HepG2 (cell line): ENCODE results near the gene CARS2. TPM values are rescaled to one million over a fixed set of nuclear protein-coding genes. Genes with fewer than 3 reads are reported as not detected.
A peak's percentile ranks its signal among the peaks of the same experiment; 100 is the strongest.

Experiments
- ATAC-seq: fragments of 200-7000 bp; cut with Tn5 transposase; 3 replicates; pipeline ENCODE4 v1.9.1; 2020; ENCODE audit warnings: mild to moderate bottlenecking, moderate library complexity
- BruUV-seq: library from RNA; stranded (reverse); fragments of 400-500 nt; replicated peaks from 2 replicates; lab custom pipeline; 2021; lab: Mats Ljungman, UMichigan
- CTCF ChIA-PET: fragments of 300-600 bp; formaldehyde crosslinking; extraction: SDS; loops from one replicate; lab custom pipeline; 2021; ENCODE audit warnings: low total read pairs, inconsistent platforms, low intra/inter-chr PET ratio; lab: Yijun Ruan, JAX
- POLR2A ChIA-PET: fragments of 350-600 bp; sonication (Branson Sonifier 250); formaldehyde crosslinking; loops from one replicate; lab custom pipeline; 2020; ENCODE audit warnings: antibody characterized with exemption, inconsistent platforms; lab: Yijun Ruan, JAX
- DNase-seq: peaks from one replicate; pipeline ENCODE4 v3.0.0-alpha.2; 2015; ENCODE audit warnings: low spot score
- FAIRE-seq: peaks from 3 replicates; lab custom pipeline; 2011; peaks lifted over from hg19 to GRCh38; lab: Jason Lieb, UNC
- H2AFZ ChIP-seq: one replicate; pipeline ENCODE4 v1.6.1; 2011; ENCODE audit warnings: low read length, inconsistent platforms
- H3K27ac ChIP-seq: fragments of 300-600 bp; 3 replicates; pipeline ENCODE4 v1.8.0; 2011; ENCODE audit warnings: mixed run types, mild to moderate bottlenecking, mixed read lengths, low read length, inconsistent platforms; ENCODE audit not compliant: insufficient read depth; ENCODE audit errors: extremely low read length
- H3K27me3 ChIP-seq, 2 experiments: fragments of 200-600 bp in 1 of 2; 2 replicates in 1 of 2; 3 replicates in 1 of 2; pipeline versions ENCODE4 v1.6.0 to v1.8.0; 2011; ENCODE audit warnings: low read length in 2 of 2, mild to moderate bottlenecking in 2 of 2, moderate library complexity in 2 of 2, inconsistent platforms in 1 of 2; ENCODE audit not compliant: insufficient read depth in 2 of 2, control insufficient read depth in 1 of 2
- H3K36me3 ChIP-seq, 2 experiments: fragments of 200-600 bp in 1 of 2; replicated peaks in 1 of 2; 2 replicates in 1 of 2; 3 replicates in 1 of 2; pipeline versions ENCODE4 v1.5.1 to v1.8.0; 2011; ENCODE audit warnings: low read length in 2 of 2, inconsistent platforms in 1 of 2; ENCODE audit not compliant: insufficient read depth in 2 of 2, control insufficient read depth in 1 of 2
- H3K4me1 ChIP-seq: 2 replicates; pipeline ENCODE4 v1.5.1; 2012; ENCODE audit warnings: low read length, inconsistent platforms; ENCODE audit not compliant: insufficient read depth
- H3K4me2 ChIP-seq: 2 replicates; pipeline ENCODE4 v1.6.0; 2011; ENCODE audit warnings: low read depth, low read length, inconsistent platforms
- H3K4me3 ChIP-seq, 3 experiments: fragments of 200-600 bp in 1 of 3; sonication (generic), shearing (Covaris generic) in 1 of 3; replicated peaks in 1 of 3; 2 replicates each; pipeline ENCODE4 v1.5.1; 2011 to 2016; ENCODE audit warnings: low read length in 3 of 3, inconsistent platforms in 2 of 3, low read depth in 2 of 3, mild to moderate bottlenecking in 2 of 3, control low read depth in 1 of 3, mixed read lengths in 1 of 3; ENCODE audit not compliant: insufficient read depth in 1 of 3
- H3K79me2 ChIP-seq: one replicate; pipeline ENCODE4 v1.6.1; 2011; ENCODE audit warnings: low read length, inconsistent platforms; ENCODE audit not compliant: insufficient read depth
- H3K9ac ChIP-seq: 2 replicates; pipeline ENCODE4 v1.6.0; 2011; ENCODE audit warnings: mild to moderate bottlenecking, low read depth, low read length, inconsistent platforms; ENCODE audit not compliant: insufficient read depth
- H3K9me3 ChIP-seq: 2 replicates; pipeline ENCODE4 v1.5.1; 2012; ENCODE audit warnings: mild to moderate bottlenecking, low read length
- H4K20me1 ChIP-seq: 2 replicates; pipeline ENCODE4 v1.6.0; 2011; ENCODE audit warnings: inconsistent platforms, mild to moderate bottlenecking, low read length, moderate library complexity; ENCODE audit not compliant: insufficient read depth
- REL ChIP-seq: sonication (generic); formaldehyde crosslinking; conservative IDR thresholded peaks from 2 replicates; pipeline ENCODE4 v1.8.0; 2022; ENCODE audit warnings: mild to moderate bottlenecking, missing genetic modification reagents, moderate library complexity
- SRY ChIP-seq: sonication (generic); formaldehyde crosslinking; IDR thresholded peaks from 2 replicates; pipeline ENCODE4 v1.8.0; 2022; ENCODE audit warnings: mild to moderate bottlenecking, missing genetic modification reagents
- TAF1 ChIP-seq: sonication (generic); formaldehyde crosslinking; IDR thresholded peaks from 2 replicates; pipeline ENCODE4 v1.4.0; 2020; ENCODE audit warnings: missing genetic modification reagents
- ZNF234 ChIP-seq: sonication (generic); formaldehyde crosslinking; conservative IDR thresholded peaks from 2 replicates; pipeline ENCODE4 v1.5.1; 2020; ENCODE audit warnings: mild to moderate bottlenecking, missing genetic modification reagents
- ZNF567 ChIP-seq: sonication (generic); formaldehyde crosslinking; IDR thresholded peaks from 2 replicates; pipeline ENCODE4 v1.8.1; 2023; ENCODE audit warnings: mild to moderate bottlenecking, missing genetic modification reagents, borderline replicate concordance
- WGBS: methylation state at CpG from one replicate; pipeline ENCODE4 v1.1.6; 2017; ENCODE audit warnings: low lambda C conversion rate; 5-methylcytosine and 5-hydroxymethylcytosine counted together
- in situ Hi-C: cut with HindIII; loops from 2 replicates; pipeline ENCODE4 v1.10.0; 2017; ENCODE audit warnings: low pct_unique_long_range_greater_than_20kb; ENCODE audit not compliant: extremely low pct_ligation_motif_present
- intact Hi-C: fragments of 100-400 bp; cut with micrococcal nuclease; formaldehyde crosslinking; loops from one replicate; pipeline ENCODE4 v1.10.0; 2022; ENCODE audit not compliant: unreplicated experiment
- polyA plus RNA-seq, 8 experiments: library from polyadenylated mRNA; depleted of rRNA in 3 of 8; stranded (reverse) in 7 of 8; unstranded in 1 of 8; fragments of >200 nt; fragmentation: Illumina TruSeq in 4 of 8; extraction: Trizol in 4 of 8; gene quantifications; 2 replicates each; pipeline versions ENCODE4 v1.2.1 to v1.2.3, GENCODE V29; 2011 to 2016; ENCODE audit warnings: low read depth in 4 of 8, missing spikeins in 1 of 8, mixed read lengths in 1 of 8; ENCODE audit not compliant: insufficient read depth in 1 of 8
- total RNA-seq, 5 experiments: library from RNA; depleted of rRNA; stranded (reverse); fragments of >200 nt; fragmentation: Illumina TruSeq; extraction: Trizol; gene quantifications; 2 replicates each; pipeline ENCODE4 v1.2.3, GENCODE V29; 2016; ENCODE audit warnings: low read depth in 1 of 5
- TF ChIP-seq, protein P1 (sequence below): sonication (generic); formaldehyde crosslinking; IDR thresholded peaks from 2 replicates; pipeline ENCODE4 v1.4.0; 2020; ENCODE audit warnings: mild to moderate bottlenecking, low read depth, missing genetic modification reagents

The CARS2 gene
- total and polyA plus RNA-seq, 2 of the 13 experiments (the other 11 are each of a cell fraction or from before 2014, with no cell fraction given), result 41.1 to 59.3 TPM

DNA sequence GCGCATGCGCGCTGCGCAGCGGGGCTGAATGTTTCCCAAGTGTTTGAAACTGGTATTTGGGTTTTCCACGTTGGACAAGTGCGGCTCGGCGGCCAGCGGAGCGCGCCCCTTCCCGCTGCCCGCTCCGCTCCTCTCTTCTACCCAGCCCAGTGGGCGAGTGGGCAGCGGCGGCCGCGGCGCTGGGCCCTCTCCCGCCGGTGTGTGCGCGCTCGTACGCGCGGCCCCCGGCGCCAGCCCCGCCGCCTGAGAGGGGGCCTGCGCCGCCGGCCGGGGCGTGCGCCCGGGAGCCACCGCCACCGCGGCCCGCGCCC lies 7.7 kb upstream of the CARS2 start, which contains the start of gene ING1:
Gene ING1, plus strand, starts transcription at position 59 of the 311 bp plus-strand sequence. CDS start 450 bp downstream, outside the sequence.
- intact Hi-C loops, result loop anchor here (2.0 to 10.0 kb wide), 3 partner anchors 101 to 259 kb away; partner anchors contain the start of gene ANKRD10
- no peak within 1 kb of the TSS for H2AFZ ChIP-seq
- no TSS peak for BruUV-seq
- in situ Hi-C loops, result no loop called here
- 0% methylated on average over 2 of the region's 45 CpGs for WGBS
- peak within 1 kb of the TSS; percentile 98 for H3K27ac ChIP-seq
- no peak for ATAC-seq
- peaks cover 39% of the 10 kb centered on the region for H3K79me2 ChIP-seq
- peaks cover 19% of the 10 kb centered on the region for H3K4me1 ChIP-seq
- POLR2A ChIA-PET, result no interaction called here
- no peaks in the 10 kb centered on the region; a peak in 1 of 5 replicates for H3K27me3 ChIP-seq
- no peak for FAIRE-seq
- H3K36me3 ChIP-seq, result no peaks in the 10 kb centered on the region
- CTCF ChIA-PET, result no interaction called here
- peak within 1 kb of the TSS; percentile 96 to 98 (median 98) for H3K4me3 ChIP-seq
- no peaks in the 10 kb centered on the region for H3K9me3 ChIP-seq
- TF ChIP-seq SRY (peak; percentile 69; the same call in 1 of the 2 replicates), TAF1 (CRISPR knock-in tag) (peak; percentile 31; the same call in 1 of the 2 replicates), ZNF234 (CRISPR knock-in tag) (0 out of 2 replicates have a peak, but pooled peaks have one; percentile 5), REL (0 out of 2 replicates have a peak, but pooled peaks have one; percentile 3), ZNF567 (CRISPR knock-in tag) (no peak)
- TF ChIP-seq, protein P1, sequence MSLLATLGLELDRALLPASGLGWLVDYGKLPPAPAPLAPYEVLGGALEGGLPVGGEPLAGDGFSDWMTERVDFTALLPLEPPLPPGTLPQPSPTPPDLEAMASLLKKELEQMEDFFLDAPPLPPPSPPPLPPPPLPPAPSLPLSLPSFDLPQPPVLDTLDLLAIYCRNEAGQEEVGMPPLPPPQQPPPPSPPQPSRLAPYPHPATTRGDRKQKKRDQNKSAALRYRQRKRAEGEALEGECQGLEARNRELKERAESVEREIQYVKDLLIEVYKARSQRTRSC (CRISPR knock-in tag), result no peak
- peak within 1 kb of the TSS; percentile 95 for H3K9ac ChIP-seq
- peaks cover 28% of the 10 kb centered on the region for H4K20me1 ChIP-seq
- DNase-seq, result no peak
- peak within 1 kb of the TSS; percentile 95 for H3K4me2 ChIP-seq
